ENCODE measurements around the gene OR4F17.
"Not testable (repeated sequence)": the region's sequence is repeated elsewhere in the genome, so short reads cannot be mapped to it uniquely, and the experiment has no call there.

DNA sequence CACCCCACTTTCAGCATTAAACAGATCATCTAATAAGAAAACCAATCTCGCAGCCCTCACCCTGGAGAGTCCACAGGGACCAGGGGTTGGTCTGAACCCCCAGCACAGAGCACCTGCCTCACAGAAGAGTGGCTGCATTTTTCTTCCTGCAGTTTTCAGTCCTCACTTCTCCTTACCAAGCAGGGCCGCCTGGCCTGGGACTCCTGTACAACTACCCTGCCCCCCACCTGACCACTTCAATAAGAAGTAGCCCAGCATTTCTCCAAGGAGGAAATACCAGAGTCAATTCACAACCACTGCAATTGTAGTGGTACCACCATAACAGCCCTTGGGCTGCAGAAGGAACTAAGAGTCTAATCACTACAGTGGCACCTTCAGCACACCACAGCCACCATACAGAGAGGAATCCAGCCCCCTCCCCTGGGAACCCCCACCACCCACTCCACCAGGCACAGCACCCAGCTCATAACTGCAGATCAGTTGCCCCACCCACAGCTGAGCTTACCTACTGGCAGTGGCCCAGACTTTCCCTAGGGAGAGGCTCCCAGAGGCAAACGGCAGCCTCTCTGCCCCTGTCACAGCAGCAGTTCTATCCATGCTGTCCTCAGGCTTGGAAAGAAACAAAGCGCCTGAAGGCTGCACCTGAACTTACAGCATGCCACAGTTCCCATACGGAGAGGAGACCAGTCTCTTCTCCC is 13.7 kb downstream of the OR4F17 start:
- TF ChIP-seq, protein P1, sequence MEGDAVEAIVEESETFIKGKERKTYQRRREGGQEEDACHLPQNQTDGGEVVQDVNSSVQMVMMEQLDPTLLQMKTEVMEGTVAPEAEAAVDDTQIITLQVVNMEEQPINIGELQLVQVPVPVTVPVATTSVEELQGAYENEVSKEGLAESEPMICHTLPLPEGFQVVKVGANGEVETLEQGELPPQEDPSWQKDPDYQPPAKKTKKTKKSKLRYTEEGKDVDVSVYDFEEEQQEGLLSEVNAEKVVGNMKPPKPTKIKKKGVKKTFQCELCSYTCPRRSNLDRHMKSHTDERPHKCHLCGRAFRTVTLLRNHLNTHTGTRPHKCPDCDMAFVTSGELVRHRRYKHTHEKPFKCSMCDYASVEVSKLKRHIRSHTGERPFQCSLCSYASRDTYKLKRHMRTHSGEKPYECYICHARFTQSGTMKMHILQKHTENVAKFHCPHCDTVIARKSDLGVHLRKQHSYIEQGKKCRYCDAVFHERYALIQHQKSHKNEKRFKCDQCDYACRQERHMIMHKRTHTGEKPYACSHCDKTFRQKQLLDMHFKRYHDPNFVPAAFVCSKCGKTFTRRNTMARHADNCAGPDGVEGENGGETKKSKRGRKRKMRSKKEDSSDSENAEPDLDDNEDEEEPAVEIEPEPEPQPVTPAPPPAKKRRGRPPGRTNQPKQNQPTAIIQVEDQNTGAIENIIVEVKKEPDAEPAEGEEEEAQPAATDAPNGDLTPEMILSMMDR (IDR thresholded peaks at IDR 0.05), result not testable (repeated sequence)
- not testable (repeated sequence) for TF ChIP-seq POLR2A (IDR thresholded peaks at IDR 0.05)

All from thyroid gland (tissue), 4 donors.